Fibroblast of skin of right quadriceps (primary cell): ENCODE results near the gene GPC5.
A peak's percentile ranks its signal among the peaks of the same experiment; 100 is the strongest.
"Not testable (repeated sequence)": the region's sequence is repeated elsewhere in the genome, so short reads cannot be mapped to it uniquely, and the experiment has no call there.

Source experiments
- DNase-seq: peaks from one replicate; pipeline ENCODE4 v3.0.0-alpha.2; 2013

GPC5 gene

GRCh38 chr13:92418818-92419412 is 1020.5 kb downstream of the GPC5 start:
- no peak for DNase-seq

GRCh38 chr13:92429231-92429630 is 1030.8 kb downstream of the GPC5 start:
- DNase-seq, result no peak

GRCh38 chr13:92433386-92433785 is 1035.0 kb downstream of the GPC5 start:
- DNase-seq, result no peak

- DNase-seq, result no peak
Observed at GRCh38 chr13:92433963-92434362, 1035.5 kb downstream of the GPC5 start.

GRCh38 chr13:92436924-92437323 is 1038.5 kb downstream of the GPC5 start:
- no peak for DNase-seq

GRCh38 chr13:92444244-92444643 is 1045.8 kb downstream of the GPC5 start:
- DNase-seq, result no peak

GRCh38 chr13:92451060-92451459 is 1052.6 kb downstream of the GPC5 start:
- no peak for DNase-seq

- DNase-seq, result no peak
Observed at GRCh38 chr13:92452840-92453239, 1054.4 kb downstream of the GPC5 start.

- no peak for DNase-seq
Observed at GRCh38 chr13:92459306-92459705, 1060.9 kb downstream of the GPC5 start.

GRCh38 chr13:92460479-92460878 is 1062.1 kb downstream of the GPC5 start:
- DNase-seq, result no peak

GRCh38 chr13:92461402-92461801 is 1063.0 kb downstream of the GPC5 start:
- DNase-seq, result no peak

- no peak for DNase-seq
Observed at GRCh38 chr13:92461831-92462230, 1063.4 kb downstream of the GPC5 start.

- DNase-seq, result no peak
Observed at GRCh38 chr13:92463134-92463533, 1064.7 kb downstream of the GPC5 start.

GRCh38 chr13:92473765-92474475 is 1075.5 kb downstream of the GPC5 start:
- DNase-seq, result no peak

GRCh38 chr13:92480387-92480786 is 1082.0 kb downstream of the GPC5 start:
- DNase-seq, result no peak

GRCh38 chr13:92482790-92483189 is 1084.4 kb downstream of the GPC5 start:
- DNase-seq, result not testable (repeated sequence)

GRCh38 chr13:92483894-92484293 is 1085.5 kb downstream of the GPC5 start:
- DNase-seq, result no peak

GRCh38 chr13:92487238-92487637 is 1088.8 kb downstream of the GPC5 start:
- no peak for DNase-seq

- no peak for DNase-seq
Observed at GRCh38 chr13:92488249-92488852, 1089.9 kb downstream of the GPC5 start.

- DNase-seq, result no peak
Observed at GRCh38 chr13:92491839-92492238, 1093.4 kb downstream of the GPC5 start.

GRCh38 chr13:92494915-92495314 is 1096.5 kb downstream of the GPC5 start:
- no peak for DNase-seq

- no peak for DNase-seq
Observed at GRCh38 chr13:92500192-92500591, 1101.8 kb downstream of the GPC5 start.

GRCh38 chr13:92510416-92510815 is 1112.0 kb downstream of the GPC5 start:
- peak; percentile 23 for DNase-seq

- no peak for DNase-seq
Observed at GRCh38 chr13:92512852-92513251, 1114.4 kb downstream of the GPC5 start.
